Stimulated activated CD4-positive, alpha-beta T cell treated with anti-CD3 and anti-CD28 coated beads, Interleukin-2, amount 100 ng/mL, for 48 hours (primary cell): ENCODE results near the gene TSPAN1.
A peak's percentile ranks its signal among the peaks of the same experiment; 100 is the strongest.
"Not testable (repeated sequence)": the region's sequence is repeated elsewhere in the genome, so short reads cannot be mapped to it uniquely, and the experiment has no call there.

Experiments
- DNase-seq, 2 donors: peaks; one replicate each; pipeline ENCODE4 v3.0.0-alpha.2; 2020

TSPAN1 gene

DNA sequence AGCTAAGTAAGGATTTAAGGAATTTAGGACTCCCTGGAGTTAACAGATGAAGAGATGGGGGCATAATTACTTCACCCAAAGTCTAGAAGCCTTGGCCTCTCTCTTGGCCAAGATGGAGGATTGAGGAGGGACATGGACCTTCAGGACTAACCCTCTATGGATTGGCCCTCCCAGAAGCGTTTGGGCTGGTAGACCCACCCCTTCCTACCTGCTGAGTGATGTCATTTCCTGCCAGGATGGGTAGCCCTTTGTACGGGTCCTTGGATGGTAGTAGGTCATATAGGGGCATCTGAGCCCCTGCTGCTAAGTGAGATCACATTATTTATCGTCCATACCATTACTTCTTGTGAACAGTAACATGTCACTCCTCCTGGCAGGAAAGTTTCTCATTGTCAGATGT lies 45.9 kb downstream of the TSPAN1 start:
- DNase-seq: no peak

DNA sequence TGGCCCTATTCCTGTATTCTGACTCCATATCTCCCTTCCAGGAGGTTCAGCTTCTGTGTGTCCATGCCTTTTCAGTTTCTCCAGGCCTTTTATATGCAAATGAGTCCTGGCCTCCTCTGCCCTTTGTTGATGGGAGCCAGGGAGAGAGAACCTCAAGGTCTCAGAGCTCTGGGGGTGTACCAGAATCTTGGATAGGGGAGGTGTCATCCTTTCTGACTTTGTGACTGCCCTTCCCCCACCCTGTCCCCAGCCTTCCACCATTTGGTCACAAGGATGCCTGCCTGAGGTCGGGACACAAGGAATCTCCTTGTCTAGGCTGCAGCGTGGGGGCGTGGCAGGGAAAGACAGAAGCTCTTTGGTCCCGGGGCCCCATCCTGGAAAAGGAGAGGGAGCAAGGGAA lies 46.9 kb downstream of the TSPAN1 start:
- DNase-seq: no peak

DNA sequence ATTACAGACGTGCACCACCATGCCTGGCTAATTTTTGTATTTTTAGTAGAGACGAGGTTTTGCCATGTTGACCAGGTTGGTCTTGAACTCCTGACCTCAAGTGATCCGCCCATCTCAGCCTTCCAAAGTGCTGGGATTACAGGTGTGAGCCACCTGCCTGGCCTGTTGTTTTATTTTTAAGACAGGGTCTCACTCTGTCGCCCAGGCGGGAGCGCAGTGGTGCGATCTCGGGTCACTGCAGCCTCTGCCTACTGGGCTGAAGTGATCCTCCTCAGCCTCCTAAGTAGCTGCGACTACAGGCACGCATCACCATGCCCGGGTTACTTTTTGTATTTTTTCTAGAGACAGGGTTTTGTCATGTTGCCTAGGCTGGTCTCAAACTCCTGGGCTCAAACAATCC lies 48.2 kb downstream of the TSPAN1 start:
- DNase-seq: not testable (repeated sequence)

DNA sequence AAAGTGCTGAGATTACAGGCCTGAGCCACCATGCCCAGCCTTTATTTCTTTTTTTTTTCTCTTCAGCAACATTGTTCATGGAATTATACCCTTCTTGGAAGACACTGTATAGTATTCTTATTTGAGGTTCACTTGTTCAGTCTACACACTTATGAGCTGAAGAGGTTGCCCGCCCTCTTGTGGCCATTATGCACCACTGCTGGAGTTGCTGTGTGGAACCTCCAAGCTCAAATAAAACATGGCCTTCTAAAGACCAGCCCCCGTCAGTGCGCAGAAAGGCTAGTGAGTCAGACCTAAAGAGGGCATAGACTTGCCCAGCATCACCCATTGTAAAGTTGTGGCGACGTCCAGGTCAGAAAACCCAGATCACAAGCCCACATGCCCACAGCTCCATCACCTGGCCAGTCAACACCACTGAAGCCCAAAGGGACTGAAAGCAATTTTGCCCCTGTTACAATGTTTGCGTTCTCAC lies 48.6 kb downstream of the TSPAN1 start:
- DNase-seq: peak; percentile 49 to 54

DNA sequence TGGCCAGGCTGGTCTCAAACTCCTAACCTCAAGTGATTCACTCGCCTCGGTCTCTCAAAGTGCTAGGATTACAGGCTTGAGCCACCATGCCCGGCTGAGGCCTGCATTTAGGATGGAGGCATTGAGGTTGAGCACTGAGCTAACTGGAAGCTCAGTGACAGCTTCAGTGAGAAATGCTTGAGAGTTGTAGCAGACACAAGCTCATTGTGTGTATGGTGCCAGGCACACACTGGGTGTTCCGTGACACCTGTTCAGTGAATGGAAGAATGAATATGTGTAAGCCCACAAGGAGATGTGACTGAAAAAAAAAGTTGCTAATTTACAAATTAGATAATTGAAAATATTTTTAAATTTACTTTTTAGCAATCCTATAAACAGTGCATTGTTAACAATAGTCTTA lies 50.1 kb downstream of the TSPAN1 start:
- no peak for DNase-seq

DNA sequence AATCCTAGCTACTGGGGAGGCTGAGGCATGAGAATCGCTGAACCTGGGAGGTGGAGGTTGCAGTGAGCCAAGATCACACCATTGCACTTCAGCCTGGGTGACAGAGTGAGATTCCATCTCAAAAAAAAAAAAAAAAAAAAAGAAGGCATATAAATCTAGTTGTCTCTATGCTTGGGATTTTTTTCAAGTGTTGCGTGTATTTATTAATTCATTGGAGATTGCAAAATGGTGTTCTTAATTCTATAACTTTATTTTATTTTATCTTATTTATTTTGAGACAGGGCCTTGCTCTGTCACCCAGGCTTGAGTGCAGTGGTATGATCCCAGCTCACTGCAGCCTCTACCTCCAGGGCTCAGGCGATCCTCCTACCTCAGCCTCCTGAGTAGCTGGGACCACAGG lies 56.3 kb downstream of the TSPAN1 start:
- not testable (repeated sequence) for DNase-seq
